Tibial artery (tissue), 4 donors: ENCODE measurements around the gene ADCY1.

Source experiments
- DNase-seq, 2 donors: peaks; one replicate each; pipeline ENCODE4 v3.0.0-alpha.2; 2019
- H3K27ac ChIP-seq, 2 donors: fragments of 200-600 bp; sonication (generic) in 1 of 2; 1 replicate in 1 of 2; 2 replicates in 1 of 2; pipeline ENCODE4 v1.5.1; 2018 to 2019; ENCODE audit warnings: mild to moderate bottlenecking in 1 of 2
- H3K27me3 ChIP-seq, 2 donors: fragments of 200-600 bp; sonication (generic) in 1 of 2; one replicate each; pipeline versions ENCODE4 v1.5.1 to v1.6.0; 2016 to 2019
- H3K36me3 ChIP-seq, 3 donors: fragments of 200-600 bp; sonication (generic) in 2 of 3; one replicate each; pipeline ENCODE4 v1.5.1; 2016 to 2019; ENCODE audit warnings: mild to moderate bottlenecking in 2 of 3
- H3K4me1 ChIP-seq, 4 donors: fragments of 200-600 bp; sonication (generic) in 2 of 4; 1 replicate in 3 of 4; 2 replicates in 1 of 4; pipeline ENCODE4 v1.5.1; 2016 to 2019
- H3K4me3 ChIP-seq, 2 donors: fragments of 200-600 bp; sonication (generic) in 1 of 2; 1 replicate in 1 of 2; 2 replicates in 1 of 2; pipeline ENCODE4 v1.5.1; 2018 to 2019; ENCODE audit warnings: mild to moderate bottlenecking in 2 of 2
- H3K9me3 ChIP-seq, 3 donors: fragments of 200-600 bp; sonication (generic) in 1 of 3; one replicate each; pipeline ENCODE4 v1.5.1; 2016 to 2019
- CTCF ChIP-seq, 2 experiments: fragments of 200-600 bp in 1 of 2; fragments of 450-650 bp in 1 of 2; IDR thresholded peaks; one replicate each; pipeline ENCODE4 v1.5.1; 2017 to 2019; ENCODE audit warnings: antibody characterized with exemption in 2 of 2, mild to moderate bottlenecking in 1 of 2, moderate library complexity in 1 of 2
- intact Hi-C: fragments of 100-400 bp; cut with DNase I; formaldehyde crosslinking; loops from one replicate; pipeline ENCODE4 v1.15.0; 2023; ENCODE audit warnings: low total_unique reads

The ADCY1 gene

GRCh38 chr7:45601094-45601493 is 26.9 kb downstream of the ADCY1 start:
- DNase-seq, result peak in 1 of 2 donors; percentile 48
- no peaks in the 10 kb centered on the region for H3K36me3 ChIP-seq
- H3K27ac ChIP-seq, result no peak overlapping the region

GRCh38 chr7:45601816-45602540 is 27.8 kb downstream of the ADCY1 start:
- Histone ChIP-seq H3K27me3 (no peaks in the 10 kb centered on the region), H3K27ac (no peak overlapping the region), H3K9me3 (peaks cover 0 to 3% (median 0%) of the 10 kb centered on the region in 3 donors), H3K4me3 (no peak overlapping the region), H3K36me3 (no peaks in the 10 kb centered on the region), H3K4me1 (peaks cover 0 to 4% (median 0%) of the 10 kb centered on the region in 4 donors)
- TF ChIP-seq CTCF (IDR thresholded peaks at IDR 0.05), result no peak
- peak in 1 of 2 donors; percentile 6 for DNase-seq
- intact Hi-C loops, result loop anchor here (5.0 kb wide), 1 partner anchor 430 kb away; no protein-coding TSS in a partner anchor

More at GRCh38 chr7:45601094-45601493, 26.9 kb downstream of the ADCY1 start:
- Histone ChIP-seq H3K27me3 (no peaks in the 10 kb centered on the region), H3K9me3 (peaks cover 0 to 3% (median 0%) of the 10 kb centered on the region in 3 donors), H3K4me1 (peaks cover 0 to 4% (median 0%) of the 10 kb centered on the region in 4 donors), H3K4me3 (no peak overlapping the region)
- intact Hi-C loops, result loop anchor here (5.0 kb wide), 1 partner anchor 429 kb away; no protein-coding TSS in a partner anchor
- no peak for TF ChIP-seq CTCF (IDR thresholded peaks at IDR 0.05)

GRCh38 chr7:45606050-45606449 is 31.9 kb downstream of the ADCY1 start:
- H3K36me3 ChIP-seq, result no peaks in the 10 kb centered on the region
- no peak for TF ChIP-seq CTCF (IDR thresholded peaks at IDR 0.05)
- intact Hi-C loops, result no loop called here

GRCh38 chr7:45606931-45607330 is 32.8 kb downstream of the ADCY1 start:
- Histone ChIP-seq H3K9me3 (peaks cover 0 to 3% (median 0%) of the 10 kb centered on the region in 3 donors), H3K36me3 (no peaks in the 10 kb centered on the region), H3K4me1 (peaks cover 0 to 4% (median 0%) of the 10 kb centered on the region in 4 donors), H3K27ac (no peak overlapping the region), H3K4me3 (no peak overlapping the region), H3K27me3 (no peaks in the 10 kb centered on the region)
- intact Hi-C loops, result no loop called here
- TF ChIP-seq CTCF (IDR thresholded peaks at IDR 0.05), result no peak
- DNase-seq, result no peak

More at GRCh38 chr7:45606050-45606449, 31.9 kb downstream of the ADCY1 start:
- peaks cover 0 to 4% (median 0%) of the 10 kb centered on the region in 4 donors for H3K4me1 ChIP-seq
- H3K27me3 ChIP-seq, result no peaks in the 10 kb centered on the region
- H3K4me3 ChIP-seq, result no peak overlapping the region
- DNase-seq, result no peak
- H3K9me3 ChIP-seq, result peaks cover 0 to 3% (median 0%) of the 10 kb centered on the region in 3 donors
- no peak overlapping the region for H3K27ac ChIP-seq

GRCh38 chr7:45609180-45609579 is 35.0 kb downstream of the ADCY1 start:
- H3K36me3 ChIP-seq, result no peaks in the 10 kb centered on the region
- intact Hi-C loops, result no loop called here
- no peaks in the 10 kb centered on the region for H3K27me3 ChIP-seq
- no peak overlapping the region for H3K27ac ChIP-seq
- no peak for TF ChIP-seq CTCF (IDR thresholded peaks at IDR 0.05)
- H3K4me1 ChIP-seq, result no peaks in the 10 kb centered on the region
- peaks cover 0 to 19% (median 12%) of the 10 kb centered on the region in 3 donors for H3K9me3 ChIP-seq
- no peak overlapping the region for H3K4me3 ChIP-seq
- no peak for DNase-seq
